Activated CD4-positive, alpha-beta T cell treated with anti-CD3 and anti-CD28 coated beads for 36 hours (primary cell): ENCODE measurements around the gene LRBA. TPM values are rescaled to one million over a fixed set of nuclear protein-coding genes. Genes with fewer than 3 reads are reported as not detected.

Experiments
- ATAC-seq: fragments of 200-7000 bp; cut with Tn5 transposase; one replicate; pipeline ENCODE4 v1.10.0; 2021; ENCODE audit warnings: mild to moderate bottlenecking, moderate library complexity
- CTCF ChIA-PET: fragments of 350-600 bp; sonication (Branson Sonifier 250); formaldehyde crosslinking; loops from one replicate; lab custom pipeline; 2021; ENCODE audit warnings: antibody characterized with exemption; lab: Charles Lee
- POLR2A ChIA-PET: fragments of 350-600 bp; sonication (Branson Sonifier 250); formaldehyde crosslinking; loops from one replicate; lab custom pipeline; 2021; ENCODE audit warnings: antibody characterized with exemption, inconsistent platforms; lab: Charles Lee
- DNase-seq: peaks from one replicate; pipeline ENCODE4 v3.0.0-alpha.2; 2020
- H3K27ac Mint-ChIP-seq: one replicate; pipeline ENCODE4 v1.8.0; 2021; ENCODE audit warnings: mixed read lengths
- H3K27me3 Mint-ChIP-seq: one replicate; pipeline ENCODE4 v1.8.0; 2021; ENCODE audit warnings: mixed read lengths
- H3K36me3 Mint-ChIP-seq: one replicate; pipeline ENCODE4 v1.8.0; 2021; ENCODE audit warnings: low read depth, mixed read lengths
- H3K4me1 Mint-ChIP-seq: one replicate; pipeline ENCODE4 v1.8.0; 2021; ENCODE audit warnings: mixed read lengths
- H3K4me3 Mint-ChIP-seq: one replicate; pipeline ENCODE4 v1.8.0; 2021; ENCODE audit warnings: mild to moderate bottlenecking, moderate library complexity, mixed read lengths
- H3K9me3 Mint-ChIP-seq: one replicate; pipeline ENCODE4 v1.8.0; 2021; ENCODE audit warnings: low read depth, mixed read lengths
- intact Hi-C, 2 experiments: fragments of 100-400 bp; cut with DNase I in 1 of 2; cut with micrococcal nuclease in 1 of 2; formaldehyde crosslinking; loops; one replicate each; pipeline versions ENCODE4 v1.14.2 to v1.15.1; 2022 to 2024; cut with DNase I, micrococcal nuclease
- total RNA-seq, 2 experiments: library from RNA; stranded (reverse); gene quantifications; one replicate each; pipeline ENCODE4 v1.2.3, GENCODE V29; 2021

The LRBA gene
- total RNA-seq, 2 experiments from 2014 or later = 56.6 to 59.2 TPM

GRCh38 chr4:150828159-150828558, 186.9 kb downstream of the LRBA start:
- no peak overlapping the region for H3K4me3 Mint-ChIP-seq
- peaks cover 48% of the 10 kb centered on the region for H3K36me3 Mint-ChIP-seq
- ChIA-PET POLR2A (no interaction called here), CTCF (interaction anchor here (1.0 to 1.9 kb wide), 4 partner anchors 11 to 39 kb away, joined by 5 to 7 read pairs (median 6); no protein-coding TSS in a partner anchor)
- no peaks in the 10 kb centered on the region for H3K9me3 Mint-ChIP-seq
- peak overlapping the region; percentile 57 for H3K27ac Mint-ChIP-seq
- intact Hi-C loops = no loop called here
- DNase-seq (peak; percentile 60), ATAC-seq (peak; percentile 96)
- H3K4me1 Mint-ChIP-seq = peaks cover 25% of the 10 kb centered on the region
- H3K27me3 Mint-ChIP-seq = no peaks in the 10 kb centered on the region

GRCh38 chr4:150827226-150827625, 187.9 kb downstream of the LRBA start:
- ChIA-PET POLR2A (no interaction called here), CTCF (interaction anchor here (0.6 to 1.0 kb wide), 2 partner anchors 10 to 853 kb away, joined by 3 to 7 read pairs; no protein-coding TSS in a partner anchor)
- no peak for DNase-seq
- intact Hi-C loops = no loop called here
- peaks cover 25% of the 10 kb centered on the region for H3K4me1 Mint-ChIP-seq
- H3K4me3 Mint-ChIP-seq = no peak overlapping the region
- no peaks in the 10 kb centered on the region for H3K9me3 Mint-ChIP-seq
- H3K27ac Mint-ChIP-seq = peak overlapping the region; percentile 48
- peaks cover 48% of the 10 kb centered on the region for H3K36me3 Mint-ChIP-seq
- H3K27me3 Mint-ChIP-seq = no peaks in the 10 kb centered on the region
- ATAC-seq = no peak

- CTCF ChIA-PET = no interaction called here
- Mint-ChIP-seq H3K4me3 (no peak overlapping the region), H3K27me3 (no peaks in the 10 kb centered on the region), H3K9me3 (no peaks in the 10 kb centered on the region), H3K4me1 (peaks cover 25% of the 10 kb centered on the region), H3K27ac (no peak overlapping the region), H3K36me3 (peaks cover 52% of the 10 kb centered on the region)
- POLR2A ChIA-PET = no interaction called here
- DNase-seq = no peak
- ATAC-seq = no peak
- intact Hi-C loops = no loop called here
Observed at GRCh38 chr4:150826306-150826705, 188.8 kb downstream of the LRBA start.

- intact Hi-C loops = no loop called here
- ChIA-PET CTCF (interaction anchor here (0.6 kb wide), 1 partner anchor 179 kb away, joined by 3 read pairs; no protein-coding TSS in a partner anchor), POLR2A (no interaction called here)
- Mint-ChIP-seq H3K27me3 (no peaks in the 10 kb centered on the region), H3K9me3 (peaks cover 2% of the 10 kb centered on the region), H3K27ac (no peak overlapping the region), H3K4me3 (no peak overlapping the region), H3K4me1 (peaks cover 21% of the 10 kb centered on the region), H3K36me3 (peaks cover 45% of the 10 kb centered on the region)
- ATAC-seq (no peak), DNase-seq (no peak)
Observed at GRCh38 chr4:150822407-150822806, 192.7 kb downstream of the LRBA start.

GRCh38 chr4:150821641-150822040, 193.4 kb downstream of the LRBA start:
- H3K27ac Mint-ChIP-seq = no peak overlapping the region
- POLR2A ChIA-PET = no interaction called here
- H3K4me1 Mint-ChIP-seq = peaks cover 16% of the 10 kb centered on the region
- no peak for DNase-seq
- intact Hi-C loops = no loop called here
- no peaks in the 10 kb centered on the region for H3K27me3 Mint-ChIP-seq
- no peak overlapping the region for H3K4me3 Mint-ChIP-seq
- ATAC-seq = no peak
- CTCF ChIA-PET = no interaction called here
- peaks cover 2% of the 10 kb centered on the region for H3K9me3 Mint-ChIP-seq
- peaks cover 41% of the 10 kb centered on the region for H3K36me3 Mint-ChIP-seq

- no peak overlapping the region for H3K27ac Mint-ChIP-seq
- peaks cover 36% of the 10 kb centered on the region for H3K36me3 Mint-ChIP-seq
- ChIA-PET POLR2A (no interaction called here), CTCF (interaction anchor here (2.3 kb wide), 1 partner anchor 12 kb away, joined by 6 read pairs; no protein-coding TSS in a partner anchor)
- DNase-seq (no peak), ATAC-seq (no peak)
- peaks cover 2% of the 10 kb centered on the region for H3K9me3 Mint-ChIP-seq
- H3K4me3 Mint-ChIP-seq = no peak overlapping the region
- no peaks in the 10 kb centered on the region for H3K27me3 Mint-ChIP-seq
- H3K4me1 Mint-ChIP-seq = peaks cover 16% of the 10 kb centered on the region
- intact Hi-C loops = no loop called here
Observed at GRCh38 chr4:150820409-150820808, 194.7 kb downstream of the LRBA start.

- CTCF ChIA-PET = interaction anchor here (2.0 to 2.3 kb wide), 2 partner anchors 9 to 13 kb away, joined by 6 to 7 read pairs; no protein-coding TSS in a partner anchor
- DNase-seq (no peak), ATAC-seq (peak; percentile 74)
- POLR2A ChIA-PET = no interaction called here
- no peak overlapping the region for H3K4me3 Mint-ChIP-seq
- H3K36me3 Mint-ChIP-seq = peaks cover 26% of the 10 kb centered on the region
- intact Hi-C loops = no loop called here
- no peak overlapping the region for H3K27ac Mint-ChIP-seq
- peaks cover 12% of the 10 kb centered on the region for H3K4me1 Mint-ChIP-seq
- no peaks in the 10 kb centered on the region for H3K27me3 Mint-ChIP-seq
- H3K9me3 Mint-ChIP-seq = peaks cover 2% of the 10 kb centered on the region
Observed at GRCh38 chr4:150818661-150819060, 196.4 kb downstream of the LRBA start.

- H3K27me3 Mint-ChIP-seq = no peaks in the 10 kb centered on the region
- intact Hi-C loops = loop anchor here in 1 of 2 experiments (2.0 kb wide), 1 partner anchor 49 kb away; no protein-coding TSS in a partner anchor
- POLR2A ChIA-PET = interaction anchor here (0.7 kb wide), 1 partner anchor 226 kb away, joined by 3 read pairs; no protein-coding TSS in a partner anchor
- no peak overlapping the region for H3K4me3 Mint-ChIP-seq
- CTCF ChIA-PET = interaction anchor here (1.3 to 2.3 kb wide), 3 partner anchors 10 to 49 kb away, joined by 4 to 7 read pairs (median 6); no protein-coding TSS in a partner anchor
- ATAC-seq (no peak), DNase-seq (no peak)
- peaks cover 2% of the 10 kb centered on the region for H3K9me3 Mint-ChIP-seq
- peaks cover 25% of the 10 kb centered on the region for H3K36me3 Mint-ChIP-seq
- peaks cover 12% of the 10 kb centered on the region for H3K4me1 Mint-ChIP-seq
- H3K27ac Mint-ChIP-seq = no peak overlapping the region
Observed at GRCh38 chr4:150817804-150818528, 197.1 kb downstream of the LRBA start.

GRCh38 chr4:150817017-150817416, 198.1 kb downstream of the LRBA start:
- Mint-ChIP-seq H3K4me3 (no peak overlapping the region), H3K27me3 (no peaks in the 10 kb centered on the region), H3K27ac (no peak overlapping the region), H3K9me3 (peaks cover 2% of the 10 kb centered on the region), H3K36me3 (peaks cover 25% of the 10 kb centered on the region), H3K4me1 (peaks cover 12% of the 10 kb centered on the region)
- intact Hi-C loops = loop anchor here in 1 of 2 experiments (2.0 kb wide), 1 partner anchor 50 kb away; no protein-coding TSS in a partner anchor
- ChIA-PET CTCF (interaction anchor here (1.3 to 2.0 kb wide), 2 partner anchors 11 to 50 kb away, joined by 4 to 7 read pairs; no protein-coding TSS in a partner anchor), POLR2A (no interaction called here)
- DNase-seq = no peak
- no peak for ATAC-seq

- DNase-seq (no peak), ATAC-seq (no peak)
- CTCF ChIA-PET = interaction anchor here (2.0 kb wide), 1 partner anchor 11 kb away, joined by 7 read pairs; no protein-coding TSS in a partner anchor
- no peak overlapping the region for H3K27ac Mint-ChIP-seq
- H3K9me3 Mint-ChIP-seq = peaks cover 2% of the 10 kb centered on the region
- H3K36me3 Mint-ChIP-seq = peaks cover 24% of the 10 kb centered on the region
- H3K27me3 Mint-ChIP-seq = no peaks in the 10 kb centered on the region
- no peak overlapping the region for H3K4me3 Mint-ChIP-seq
- peaks cover 12% of the 10 kb centered on the region for H3K4me1 Mint-ChIP-seq
- intact Hi-C loops = loop anchor here in 1 of 2 experiments (2.0 kb wide), 1 partner anchor 50 kb away; no protein-coding TSS in a partner anchor
- POLR2A ChIA-PET = no interaction called here
Observed at GRCh38 chr4:150816491-150816890, 198.6 kb downstream of the LRBA start.

GRCh38 chr4:150814873-150815272, 200.2 kb downstream of the LRBA start:
- Mint-ChIP-seq H3K27me3 (no peaks in the 10 kb centered on the region), H3K4me3 (no peak overlapping the region), H3K27ac (no peak overlapping the region), H3K4me1 (peaks cover 12% of the 10 kb centered on the region), H3K36me3 (peaks cover 31% of the 10 kb centered on the region), H3K9me3 (peaks cover 2% of the 10 kb centered on the region)
- ATAC-seq = no peak
- DNase-seq = no peak
- ChIA-PET CTCF (interaction anchor here (1.3 kb wide), 1 partner anchor 52 kb away, joined by 3 read pairs; no protein-coding TSS in a partner anchor), POLR2A (no interaction called here)
- intact Hi-C loops = no loop called here
